Right lung (tissue), 5 donors: Measurements from ENCODE around the gene EXPH5. TPM values are rescaled to one million over a fixed set of nuclear protein-coding genes. Genes with fewer than 3 reads are reported as not detected.
"Not testable (repeated sequence)": the region's sequence is repeated elsewhere in the genome, so short reads cannot be mapped to it uniquely, and the experiment has no call there.

Source experiments
- DNase-seq, 2 donors: peaks; one replicate each; pipeline ENCODE4 v3.0.0-alpha.2; 2013
- polyA plus RNA-seq, 5 donors: library from polyadenylated mRNA; unstranded; fragments of 120-200 nt; gene quantifications; one replicate each; pipeline versions ENCODE4 v1.2.1 to v1.2.3, GENCODE V29; 2013; ENCODE audit warnings: inconsistent platforms in 1 of 5, low replicate concordance in 1 of 5; ENCODE audit not compliant: insufficient read length in 5 of 5, insufficient read depth in 1 of 5

EXPH5 gene
- polyA plus RNA-seq, 5 donors, result 5.0 to 10.9 (median 8.0) TPM

- no peak for DNase-seq
Observed at GRCh38 chr11:108606495-108607160, 13.1 kb upstream of the EXPH5 start.

- no peak for DNase-seq
Observed at GRCh38 chr11:108606070-108606469, 12.5 kb upstream of the EXPH5 start.

- DNase-seq, result not testable (repeated sequence)
Observed at GRCh38 chr11:108602818-108603217, 9.2 kb upstream of the EXPH5 start.

- no peak for DNase-seq
Observed at GRCh38 chr11:108601150-108601549, 7.6 kb upstream of the EXPH5 start.

GRCh38 chr11:108599978-108600377 lies 6.4 kb upstream of the EXPH5 start:
- no peak for DNase-seq

GRCh38 chr11:108597736-108598355 lies 4.3 kb upstream of the EXPH5 start:
- no peak for DNase-seq

- no peak for DNase-seq
Observed at GRCh38 chr11:108596701-108597100, 3.1 kb upstream of the EXPH5 start.

- no peak for DNase-seq
Observed at GRCh38 chr11:108593923-108594434, 411 bp upstream of the EXPH5 start.

GRCh38 chr11:108592591-108593213 lies 866 bp downstream of the EXPH5 start:
- DNase-seq, result peak; percentile 12 to 22

- no peak for DNase-seq
Observed at GRCh38 chr11:108591893-108592292, 1.7 kb downstream of the EXPH5 start.

- DNase-seq, result no peak
Observed at GRCh38 chr11:108589136-108589535, 4.4 kb downstream of the EXPH5 start.

GRCh38 chr11:108588287-108588686 lies 5.3 kb downstream of the EXPH5 start:
- DNase-seq, result no peak

GRCh38 chr11:108587109-108587508 lies 6.5 kb downstream of the EXPH5 start:
- no peak for DNase-seq

- no peak for DNase-seq
Observed at GRCh38 chr11:108586600-108586999, 7.0 kb downstream of the EXPH5 start.

GRCh38 chr11:108586185-108586584 lies 7.4 kb downstream of the EXPH5 start:
- DNase-seq, result not testable (repeated sequence)

- DNase-seq, result no peak
Observed at GRCh38 chr11:108584973-108585372, 8.6 kb downstream of the EXPH5 start.

- no peak for DNase-seq
Observed at GRCh38 chr11:108580645-108581044, 12.9 kb downstream of the EXPH5 start.

GRCh38 chr11:108580043-108580442 lies 13.5 kb downstream of the EXPH5 start:
- no peak for DNase-seq

GRCh38 chr11:108576523-108576922 lies 17.0 kb downstream of the EXPH5 start:
- no peak for DNase-seq

- DNase-seq, result no peak
Observed at GRCh38 chr11:108574675-108575074, 18.9 kb downstream of the EXPH5 start.

- no peak for DNase-seq
Observed at GRCh38 chr11:108571001-108571400, 22.6 kb downstream of the EXPH5 start.

GRCh38 chr11:108569896-108570295 lies 23.7 kb downstream of the EXPH5 start:
- DNase-seq, result no peak
